Measurements from ENCODE around the gene FYCO1.

GRCh38 chr3:45950131-45950530 lies 45.5 kb downstream of the FYCO1 start:
- TF ChIP-seq CTCF (IDR thresholded peaks at IDR 0.05; ENCODE audit: poor library complexity) (no peak), EZH2 (IDR thresholded peaks at IDR 0.05; ENCODE audit: borderline replicate concordance) (no peak), EZH2phosphoT487 (IDR thresholded peaks at IDR 0.05; ENCODE audit: low read depth, severe bottlenecking, unreplicated experiment) (no peak)

Measured in hepatocyte (in vitro differentiated cells).